Esophagus muscularis mucosa (tissue), 4 donors: ENCODE measurements around the gene CNIH2. TPM values are rescaled to one million over a fixed set of nuclear protein-coding genes. Genes with fewer than 3 reads are reported as not detected.

Experiments
- DNase-seq: peaks from one replicate; pipeline ENCODE4 v3.0.0-alpha.2; 2017; ENCODE audit errors: extremely low spot score
- H3K27ac ChIP-seq, 4 donors: fragments of 200-600 bp; sonication (generic); replicated peaks in 1 of 4; 1 replicate in 3 of 4; 2 replicates in 1 of 4; pipeline ENCODE4 v1.5.1; 2016 to 2019; ENCODE audit warnings: mild to moderate bottlenecking in 1 of 4
- H3K27me3 ChIP-seq, 4 donors: fragments of 200-600 bp; sonication (generic); one replicate each; pipeline versions ENCODE4 v1.5.1 to v1.6.0; 2016 to 2019
- H3K36me3 ChIP-seq, 4 donors: fragments of 200-600 bp; sonication (generic); one replicate each; pipeline ENCODE4 v1.5.1; 2016 to 2019
- H3K4me1 ChIP-seq, 4 donors: fragments of 200-600 bp; sonication (generic); one replicate each; pipeline ENCODE4 v1.5.1; 2016 to 2019
- H3K4me3 ChIP-seq, 4 donors: fragments of 200-600 bp; sonication (generic); 1 replicate in 2 of 4; 2 replicates in 2 of 4; pipeline ENCODE4 v1.5.1; 2016 to 2019; ENCODE audit warnings: mild to moderate bottlenecking in 4 of 4, moderate library complexity in 1 of 4
- H3K9me3 ChIP-seq, 4 donors: fragments of 200-600 bp; sonication (generic); 1 replicate in 3 of 4; 2 replicates in 1 of 4; pipeline ENCODE4 v1.5.1; 2016 to 2019
- CTCF ChIP-seq, 3 experiments: fragments of 200-600 bp in 2 of 3; fragments of 450-650 bp in 1 of 3; sonication (generic) in 2 of 3; IDR thresholded peaks; one replicate each; pipeline ENCODE4 v1.5.1; 2017 to 2019; ENCODE audit warnings: antibody characterized with exemption in 3 of 3, mild to moderate bottlenecking in 2 of 3, moderate library complexity in 1 of 3
- EP300 ChIP-seq: sonication (generic); formaldehyde crosslinking; IDR thresholded peaks from one replicate; pipeline ENCODE4 v1.6.1; 2017; ENCODE audit warnings: antibody characterized with exemption
- POLR2A ChIP-seq: fragments of 450-650 bp; IDR thresholded peaks from one replicate; pipeline ENCODE4 v1.6.1; 2017; ENCODE audit warnings: antibody characterized with exemption, moderate library complexity, mild to moderate bottlenecking, low read depth
- POLR2AphosphoS5 ChIP-seq, 2 donors: sonication (generic); formaldehyde crosslinking; IDR thresholded peaks; one replicate each; pipeline ENCODE4 v1.6.1; 2017; ENCODE audit warnings: antibody characterized with exemption in 2 of 2
- WGBS: methylation state at CpG from one replicate; pipeline ENCODE4 v1.1.5; 2018; 5-methylcytosine and 5-hydroxymethylcytosine counted together
- intact Hi-C: fragments of 100-400 bp; cut with DNase I; formaldehyde crosslinking; loops from one replicate; pipeline ENCODE4 v1.15.1; 2023
- total RNA-seq, 4 donors: library from RNA; depleted of rRNA; stranded (reverse); fragments of >200 nt; gene quantifications; one replicate each; pipeline versions ENCODE4 v1.1.0 to v1.2.1, GENCODE V29; 2016

The CNIH2 gene
- total RNA-seq, 4 donors from 2014 or later: 0.40 TPM; not detected in 3

GRCh38 chr11:66242095-66242765 lies 35.7 kb upstream of the CNIH2 start:
- TF ChIP-seq EP300 (no peak), POLR2A (no peak), CTCF (IDR thresholded peaks at IDR 0.05) (no peak), POLR2AphosphoS5 (IDR thresholded peaks at IDR 0.05) (no peak)
- no peaks in the 10 kb centered on the region for H3K4me1 ChIP-seq
- 90% methylated on average over 8 of the region's 14 CpGs for WGBS
- H3K9me3 ChIP-seq: no peaks in the 10 kb centered on the region
- no peak for DNase-seq
- intact Hi-C loops: no loop called here
- H3K27ac ChIP-seq: no peak overlapping the region
- H3K27me3 ChIP-seq: no peaks in the 10 kb centered on the region
- H3K4me3 ChIP-seq: no peak overlapping the region
- peaks cover 18 to 93% (median 83%) of the 10 kb centered on the region in 4 donors for H3K36me3 ChIP-seq

- Histone ChIP-seq H3K4me3 (no peak overlapping the region), H3K4me1 (no peaks in the 10 kb centered on the region), H3K27ac (no peak overlapping the region), H3K9me3 (no peaks in the 10 kb centered on the region), H3K27me3 (no peaks in the 10 kb centered on the region), H3K36me3 (peaks cover 17 to 77% (median 67%) of the 10 kb centered on the region in 4 donors)
- TF ChIP-seq CTCF (IDR thresholded peaks at IDR 0.05): no peak
- TF ChIP-seq POLR2AphosphoS5 (IDR thresholded peaks at IDR 0.05): no peak
- TF ChIP-seq EP300: no peak
- TF ChIP-seq POLR2A: no peak
- intact Hi-C loops: no loop called here
- no peak for DNase-seq
- WGBS: 71% methylated on average over 13 of the region's 13 CpGs
Observed at GRCh38 chr11:66243782-66244535, 34.0 kb upstream of the CNIH2 start.

- Histone ChIP-seq H3K27ac (no peak overlapping the region), H3K4me3 (no peak overlapping the region), H3K27me3 (no peaks in the 10 kb centered on the region), H3K36me3 (peaks cover 0 to 61% (median 39%) of the 10 kb centered on the region in 4 donors), H3K9me3 (no peaks in the 10 kb centered on the region), H3K4me1 (no peaks in the 10 kb centered on the region)
- intact Hi-C loops: no loop called here
- TF ChIP-seq POLR2A (no peak), EP300 (no peak), CTCF (IDR thresholded peaks at IDR 0.05) (no peak), POLR2AphosphoS5 (IDR thresholded peaks at IDR 0.05) (no peak)
- DNase-seq: no peak
- WGBS: 84% methylated on average over 4 of the region's 4 CpGs
Observed at GRCh38 chr11:66247295-66247694, 30.7 kb upstream of the CNIH2 start.

GRCh38 chr11:66247801-66248200 lies 30.2 kb upstream of the CNIH2 start:
- H3K9me3 ChIP-seq: no peaks in the 10 kb centered on the region
- 62% methylated on average over 3 of the region's 3 CpGs for WGBS
- peaks cover 0 to 56% (median 34%) of the 10 kb centered on the region in 4 donors for H3K36me3 ChIP-seq
- H3K4me1 ChIP-seq: no peaks in the 10 kb centered on the region
- intact Hi-C loops: no loop called here
- TF ChIP-seq POLR2A (no peak), EP300 (no peak), POLR2AphosphoS5 (IDR thresholded peaks at IDR 0.05) (no peak)
- no peak for DNase-seq
- H3K27me3 ChIP-seq: no peaks in the 10 kb centered on the region
- no peak overlapping the region for H3K27ac ChIP-seq
- H3K4me3 ChIP-seq: no peak overlapping the region

GRCh38 chr11:66248903-66249302 lies 29.1 kb upstream of the CNIH2 start:
- Histone ChIP-seq H3K36me3 (peaks cover 0 to 45% (median 23%) of the 10 kb centered on the region in 4 donors), H3K9me3 (no peaks in the 10 kb centered on the region), H3K4me3 (no peak overlapping the region), H3K4me1 (no peaks in the 10 kb centered on the region), H3K27ac (no peak overlapping the region), H3K27me3 (no peaks in the 10 kb centered on the region)
- intact Hi-C loops: no loop called here
- DNase-seq: no peak
- TF ChIP-seq POLR2AphosphoS5 (IDR thresholded peaks at IDR 0.05): no peak
- TF ChIP-seq EP300: no peak
- no peak for TF ChIP-seq POLR2A
- no peak for TF ChIP-seq CTCF (IDR thresholded peaks at IDR 0.05)
- 86% methylated on average over 5 of the region's 6 CpGs for WGBS
